Measurements from ENCODE around the gene BHLHA9. TPM values are rescaled to one million over a fixed set of nuclear protein-coding genes. Genes with fewer than 3 reads are reported as not detected.
"Not testable (repeated sequence)": the region's sequence is repeated elsewhere in the genome, so short reads cannot be mapped to it uniquely, and the experiment has no call there.

BHLHA9 gene
- not detected for total RNA-seq

DNA sequence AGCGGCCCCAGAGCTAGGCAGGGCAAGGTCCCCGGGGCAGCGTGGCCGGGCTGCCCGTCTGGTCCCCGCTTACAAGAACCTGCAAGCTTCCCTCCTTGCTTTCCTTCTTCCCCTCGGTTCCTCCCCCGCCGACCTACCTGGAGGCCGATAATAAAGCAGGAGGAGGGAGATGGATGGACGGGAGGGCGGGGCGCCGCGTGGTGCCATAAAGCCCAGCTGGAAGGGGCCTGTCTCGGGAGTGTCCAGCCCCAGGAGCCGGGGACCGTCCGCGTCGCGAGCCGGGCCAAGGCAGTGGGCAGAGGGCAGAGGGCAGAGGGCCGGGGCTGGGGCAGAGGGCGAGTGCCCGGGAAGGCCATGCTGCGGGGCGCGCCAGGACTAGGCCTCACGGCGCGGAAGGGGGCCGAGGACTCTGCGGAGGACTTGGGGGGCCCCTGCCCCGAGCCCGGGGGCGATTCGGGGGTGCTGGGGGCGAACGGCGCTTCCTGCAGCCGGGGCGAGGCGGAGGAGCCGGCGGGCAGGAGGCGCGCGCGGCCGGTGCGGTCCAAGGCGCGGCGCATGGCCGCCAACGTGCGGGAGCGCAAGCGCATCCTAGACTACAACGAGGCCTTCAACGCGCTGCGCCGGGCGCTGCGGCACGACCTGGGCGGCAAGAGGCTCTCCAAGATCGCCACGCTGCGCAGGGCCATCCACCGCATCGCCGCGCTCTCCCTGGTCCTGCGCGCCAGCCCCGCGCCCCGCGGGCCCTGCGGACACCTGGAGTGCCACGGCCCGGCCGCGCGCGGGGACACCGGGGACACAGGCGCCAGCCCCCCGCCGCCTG is at the start of gene BHLHA9:
BHLHA9 (plus strand) TSS at position 235 of the 820 bp plus-strand sequence; CDS start at position 355, 120 bp downstream.
- DNase-seq: no peak

DNA sequence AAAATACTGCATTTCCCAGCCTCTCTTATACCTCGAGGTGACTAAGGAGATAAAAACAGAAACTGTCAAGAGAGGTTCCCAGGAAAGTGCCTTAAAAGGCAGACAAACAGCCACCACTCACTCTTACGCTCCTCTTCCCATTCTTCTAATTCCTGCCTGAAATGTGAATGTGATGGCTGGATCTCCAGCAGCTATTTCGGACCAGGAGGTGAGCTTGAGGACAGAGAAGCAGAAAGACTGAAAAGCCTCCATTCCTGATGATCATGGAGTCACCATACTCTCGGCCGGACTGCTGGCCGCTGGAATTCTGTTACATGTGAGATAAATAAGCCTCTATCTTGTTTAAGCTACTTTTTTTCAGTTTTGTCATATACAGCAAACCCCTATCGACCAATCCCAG is 49.0 kb upstream of the BHLHA9 start:
- no peak for DNase-seq

DNA sequence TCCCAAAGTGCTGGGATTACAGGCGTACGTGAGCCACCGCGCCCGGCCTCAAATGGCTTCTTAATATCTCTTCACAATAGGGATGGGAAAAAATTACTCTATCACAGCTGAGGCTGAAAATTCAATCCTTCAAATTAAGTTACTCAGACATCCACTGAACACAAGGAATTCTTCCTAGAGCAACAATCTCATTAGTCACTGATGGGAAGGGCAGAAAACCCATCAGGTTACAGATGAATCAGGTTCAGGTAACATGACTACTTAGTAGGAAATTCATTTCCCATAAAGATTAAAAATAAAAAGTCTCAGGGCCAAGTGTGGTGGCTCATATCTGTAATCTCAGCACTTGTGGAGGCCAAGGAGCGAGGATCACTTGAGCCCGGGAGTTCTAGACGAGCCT is 47.9 kb upstream of the BHLHA9 start:
- DNase-seq: no peak

DNA sequence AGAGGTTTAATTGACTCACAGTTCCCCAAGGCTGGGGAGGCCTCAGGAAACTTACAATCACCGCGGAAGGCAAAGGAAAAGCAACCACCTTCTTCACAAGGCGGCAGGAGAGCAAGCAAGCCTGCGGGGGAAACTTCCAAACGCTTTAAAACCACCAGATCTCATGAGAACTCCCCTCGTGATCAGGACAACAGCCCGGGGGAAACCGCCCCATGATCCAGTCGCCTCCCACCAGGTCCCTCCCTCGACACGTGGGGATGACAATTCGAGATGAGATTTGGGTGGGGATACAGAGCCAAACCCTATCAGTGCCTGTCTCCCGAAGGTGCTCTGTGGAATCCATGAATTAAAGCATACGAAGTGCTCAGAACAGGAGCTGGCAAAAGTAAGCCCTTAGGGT is 46.6 kb upstream of the BHLHA9 start:
- no peak for DNase-seq

DNA sequence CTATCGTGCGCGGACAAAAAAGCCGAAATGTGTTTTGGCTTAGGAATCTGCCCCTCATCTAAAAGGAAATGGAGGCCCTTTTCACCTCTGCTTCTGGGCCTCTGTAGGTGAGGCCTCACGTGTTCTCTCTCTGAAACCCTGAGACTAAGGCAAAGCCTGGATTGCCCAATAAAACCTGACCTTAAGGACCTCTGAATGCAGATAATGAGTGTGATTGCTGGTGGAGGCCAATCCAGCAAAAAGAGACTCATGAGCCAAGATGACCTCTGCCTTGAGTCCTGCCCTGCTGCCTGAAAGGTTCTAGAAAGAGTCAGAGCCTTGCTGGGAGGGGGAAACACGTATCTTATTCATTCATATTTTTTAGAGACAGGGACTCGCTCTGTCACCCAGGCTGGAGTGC is 45.9 kb upstream of the BHLHA9 start:
- no peak for DNase-seq

DNA sequence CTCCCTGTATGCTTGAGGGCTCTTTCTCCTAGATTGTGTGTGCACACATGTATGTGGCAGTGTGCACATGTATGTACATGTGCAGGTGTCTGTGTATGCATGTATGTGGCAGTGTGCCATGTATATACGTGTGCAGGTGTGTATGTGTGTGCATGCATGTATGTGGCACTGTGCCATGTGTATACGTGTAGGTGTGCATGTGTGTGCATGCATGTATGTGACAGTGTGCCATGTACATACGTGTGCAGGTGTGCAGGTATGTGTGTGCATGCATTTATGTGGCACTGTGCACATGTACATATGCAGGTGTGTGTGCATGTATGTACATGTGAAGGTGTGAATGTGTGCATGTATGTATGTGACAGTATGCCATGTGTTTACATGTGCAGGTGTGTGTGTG is 43.9 kb upstream of the BHLHA9 start:
- DNase-seq: no peak

DNA sequence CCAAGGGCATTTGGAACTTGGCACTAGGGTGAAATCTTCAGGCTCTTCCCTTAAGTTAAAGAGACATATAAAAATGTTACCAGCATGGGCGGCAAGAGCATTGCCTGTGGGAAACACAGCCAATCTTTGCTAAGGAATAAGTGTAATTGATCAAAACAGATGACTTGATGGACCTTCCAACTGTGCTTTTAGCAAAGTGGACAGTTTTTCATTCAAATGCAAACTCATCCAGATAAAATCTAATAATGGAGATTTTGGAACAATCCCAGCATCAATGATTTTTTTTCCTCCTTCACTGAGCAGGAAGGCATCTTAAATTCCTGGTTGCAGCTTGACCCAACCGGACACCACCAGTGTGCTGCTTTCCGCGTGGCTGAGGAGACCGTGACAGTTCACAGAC is 42.9 kb upstream of the BHLHA9 start:
- no peak for DNase-seq

DNA sequence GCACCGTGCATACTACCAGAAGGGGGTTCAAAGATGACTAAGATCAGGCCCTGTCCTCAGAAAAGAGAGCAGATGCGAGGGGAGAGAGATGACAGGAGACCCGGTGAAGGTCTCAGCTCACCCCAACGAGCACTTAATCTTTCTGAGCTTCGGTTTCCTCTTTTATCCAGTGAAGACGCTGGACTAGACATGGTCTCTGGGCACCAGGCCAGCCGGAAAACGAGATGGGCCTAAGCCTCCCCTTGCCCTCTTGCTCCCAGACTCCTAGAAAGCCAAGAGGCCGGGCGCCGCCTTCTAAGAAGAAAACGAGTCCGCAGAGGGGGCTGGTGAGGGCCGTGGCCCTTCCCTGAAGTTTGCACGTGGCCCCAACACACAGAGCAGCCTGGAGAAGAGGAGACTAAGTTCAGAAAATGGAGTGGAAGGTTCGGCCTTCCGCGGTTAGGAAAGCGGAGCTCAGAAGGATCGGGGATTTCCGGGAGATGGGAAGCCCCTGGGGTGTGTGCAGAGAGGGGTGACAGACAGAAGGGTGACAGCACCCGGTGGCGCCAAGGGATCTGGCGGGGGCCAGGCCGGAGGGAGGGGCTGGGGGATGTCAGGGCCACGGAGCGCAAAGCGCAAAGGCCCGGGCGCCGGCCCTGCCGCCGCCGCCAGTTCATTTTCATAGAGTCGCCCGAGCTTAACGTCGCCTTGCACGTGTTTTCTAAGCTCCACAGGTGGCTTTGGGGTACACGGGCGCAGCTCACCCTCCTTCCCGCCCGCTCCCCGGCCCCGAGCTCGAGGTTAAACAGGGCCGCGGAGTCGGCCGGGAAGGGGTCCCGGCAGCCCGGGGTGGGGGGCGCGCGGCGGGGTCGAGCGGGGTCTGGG is 42.1 kb upstream of the BHLHA9 start:
- DNase-seq: no peak

DNA sequence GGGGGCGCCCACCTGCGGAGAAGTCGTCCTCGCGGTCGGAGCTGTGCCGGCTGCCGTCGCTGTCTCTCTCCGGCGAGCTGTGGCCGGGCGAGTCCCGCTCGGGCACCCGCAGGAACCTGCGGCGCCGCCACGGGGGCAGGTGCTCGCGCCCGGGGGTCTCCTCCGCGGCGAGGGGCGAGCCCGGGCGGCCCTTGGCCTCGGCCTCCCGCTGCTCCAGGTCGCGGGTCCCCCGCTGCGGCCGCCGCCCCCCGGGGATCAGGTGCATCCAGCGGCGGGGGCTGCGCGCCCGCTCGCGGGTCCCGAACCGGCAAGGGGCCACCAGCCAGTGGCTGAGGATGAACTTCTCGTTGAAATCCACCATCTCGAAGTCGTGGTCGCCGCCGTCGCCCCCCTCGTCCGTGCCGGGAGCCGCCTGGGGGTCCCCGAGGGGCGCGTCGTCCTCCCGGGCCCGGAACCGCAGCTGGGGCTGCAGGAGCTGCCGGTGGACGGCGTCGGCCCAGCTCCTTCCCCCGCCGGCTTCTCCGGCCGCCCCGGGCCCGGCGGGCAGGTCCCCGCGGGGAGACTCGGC is 41.4 kb upstream of the BHLHA9 start:
- DNase-seq: no peak

DNA sequence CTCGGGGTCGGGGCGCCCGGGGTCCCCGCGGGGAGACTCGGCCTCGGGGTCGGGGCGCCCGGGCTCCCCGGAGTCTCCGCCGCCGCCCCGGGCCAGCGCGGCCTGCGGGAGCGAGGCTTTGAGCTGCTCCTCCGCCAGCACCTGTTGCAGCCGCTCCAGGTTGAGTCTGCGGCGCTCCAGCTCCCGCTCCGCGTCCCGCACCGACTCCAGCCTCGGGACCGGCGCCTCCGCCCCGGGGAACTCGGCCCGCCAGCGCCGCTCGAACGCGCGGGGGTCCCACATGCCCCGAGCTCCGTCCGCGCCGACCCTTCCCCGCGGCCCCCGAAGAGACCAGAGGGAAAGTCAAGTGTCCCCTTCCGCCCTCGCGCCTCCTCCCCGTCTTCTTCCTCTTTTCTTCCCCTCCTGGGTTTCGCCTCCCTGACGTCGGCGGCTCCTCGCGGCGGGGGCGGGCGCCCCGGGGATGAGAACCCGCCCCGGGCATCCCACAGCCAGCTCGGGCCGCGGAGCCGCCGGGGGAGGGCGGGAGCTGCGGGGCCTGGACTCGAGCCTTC is 40.8 kb upstream of the BHLHA9 start:
- no peak for DNase-seq

DNA sequence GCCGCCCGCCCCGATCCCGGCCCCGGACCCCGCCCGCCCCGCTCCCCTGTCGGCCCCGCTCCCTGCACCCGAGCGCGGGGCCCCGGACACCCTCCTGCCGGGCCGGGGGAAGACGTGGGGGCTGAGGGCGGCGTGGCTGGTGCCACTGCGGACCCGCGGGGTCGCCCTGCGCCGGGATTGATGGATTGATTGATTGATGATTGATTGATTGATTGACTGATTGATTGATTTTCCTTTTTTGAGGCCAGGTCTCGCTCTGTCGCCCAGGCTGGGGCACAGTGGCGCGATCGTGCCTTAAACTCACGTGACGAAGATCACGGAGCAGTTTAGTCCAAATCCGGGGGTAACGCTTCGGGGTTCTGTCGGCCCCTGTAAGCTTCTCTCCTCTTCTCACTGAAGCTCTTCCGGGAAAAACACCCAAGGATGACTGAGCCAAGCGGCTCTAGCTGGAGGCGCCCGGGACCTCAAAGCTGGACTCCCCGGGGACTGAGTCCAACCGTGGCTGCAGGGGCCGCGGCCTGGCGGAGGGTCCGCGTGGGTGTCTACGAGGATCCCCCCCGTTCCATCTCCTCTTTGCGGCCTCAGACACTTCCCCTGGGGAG is 40.2 kb upstream of the BHLHA9 start:
- DNase-seq: no peak

DNA sequence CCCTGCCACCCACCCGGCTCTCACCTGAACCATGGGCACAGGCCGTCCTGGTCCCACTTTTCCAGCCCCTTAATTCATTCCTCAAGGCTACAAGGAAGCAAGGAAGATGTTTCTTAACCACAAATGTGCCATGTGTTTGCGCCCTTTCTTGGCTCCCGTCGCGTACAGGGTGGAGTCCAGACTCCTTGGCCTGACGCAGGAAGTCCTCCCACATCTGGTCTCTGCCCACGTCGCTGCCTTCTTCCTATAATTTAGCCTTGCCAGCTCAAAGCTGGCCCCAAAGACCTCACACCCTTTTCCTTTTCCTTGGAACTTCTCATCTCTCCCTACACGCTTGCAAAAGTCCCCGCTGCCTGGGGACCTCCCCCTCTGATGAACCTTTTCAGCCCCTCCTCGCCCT is 38.8 kb upstream of the BHLHA9 start:
- DNase-seq: no peak

DNA sequence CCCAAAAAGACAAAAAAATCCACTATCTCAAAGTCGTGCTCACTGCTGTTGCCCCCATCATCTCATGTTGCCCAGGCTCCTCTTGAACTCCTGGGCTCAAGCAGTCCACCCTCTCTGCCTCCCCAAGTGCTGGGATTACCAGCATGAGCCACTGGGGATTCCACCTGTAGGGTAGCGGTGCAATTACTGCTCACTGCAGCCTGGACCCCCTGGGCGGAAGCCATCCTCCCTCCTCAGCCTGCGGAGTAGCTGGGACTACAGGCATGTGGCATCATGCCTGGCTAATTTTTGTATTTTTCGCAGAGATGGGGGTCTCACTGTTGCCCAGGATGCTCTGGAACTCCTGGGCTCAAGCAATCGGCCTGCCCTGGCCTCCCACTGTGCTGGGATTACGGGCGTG is 37.9 kb upstream of the BHLHA9 start:
- DNase-seq: no peak

DNA sequence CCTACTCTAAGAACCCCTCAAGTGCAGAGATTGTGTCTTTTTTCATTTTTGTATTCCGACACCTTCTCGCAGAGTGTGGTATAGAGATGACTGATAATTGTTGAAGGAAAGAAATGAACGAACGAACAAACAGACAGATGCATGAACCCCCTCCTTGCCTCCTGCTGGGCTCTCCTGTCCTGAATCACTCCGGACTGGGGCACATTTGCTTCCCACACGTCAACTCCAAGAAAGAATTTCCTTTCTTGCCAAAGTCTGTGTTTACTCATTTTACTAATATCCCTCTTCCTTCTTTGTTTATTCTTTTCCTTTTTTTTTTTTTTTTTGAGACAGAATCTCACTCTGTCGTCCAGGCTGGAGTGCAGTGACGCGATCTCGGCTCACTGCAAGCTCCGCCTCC is 37.5 kb upstream of the BHLHA9 start:
- DNase-seq: no peak

DNA sequence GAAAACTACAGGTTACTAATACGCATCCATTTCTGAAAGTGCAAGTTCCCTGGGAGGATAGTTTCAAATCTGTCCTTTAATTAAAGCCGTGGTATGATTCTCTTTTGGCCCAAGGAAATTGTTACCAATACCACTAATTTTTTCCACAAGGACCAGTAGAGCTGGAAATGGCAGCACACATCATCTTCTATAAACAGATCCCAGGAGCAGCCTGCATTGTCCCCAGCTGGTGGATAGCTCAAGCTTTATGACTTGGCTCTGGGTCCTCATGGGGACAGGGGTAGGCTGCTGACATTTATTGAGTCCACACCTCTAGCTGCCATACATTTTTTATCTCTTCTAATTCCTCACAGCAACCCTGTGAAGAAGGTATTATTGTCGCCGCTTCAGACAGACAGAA is 35.8 kb upstream of the BHLHA9 start:
- no peak for DNase-seq

DNA sequence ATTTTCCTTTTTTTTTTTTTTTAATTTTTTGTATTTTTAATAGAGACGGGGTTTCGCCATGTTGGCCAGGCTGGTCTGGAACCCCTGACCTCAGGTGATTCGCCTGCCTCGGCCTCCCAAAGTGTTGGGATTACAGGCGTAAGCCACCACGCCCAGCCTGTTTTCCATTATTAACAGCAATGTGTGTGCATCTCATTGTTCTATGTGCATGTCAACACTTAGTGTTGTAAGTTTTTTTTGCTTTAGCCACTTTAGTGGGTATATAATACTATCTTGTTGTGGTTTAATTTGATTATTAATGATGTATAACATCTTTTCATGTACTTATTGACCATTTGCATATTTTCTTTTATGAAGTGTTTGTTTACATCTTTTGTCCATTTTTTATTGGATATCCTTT is 32.8 kb upstream of the BHLHA9 start:
- DNase-seq: no peak

DNA sequence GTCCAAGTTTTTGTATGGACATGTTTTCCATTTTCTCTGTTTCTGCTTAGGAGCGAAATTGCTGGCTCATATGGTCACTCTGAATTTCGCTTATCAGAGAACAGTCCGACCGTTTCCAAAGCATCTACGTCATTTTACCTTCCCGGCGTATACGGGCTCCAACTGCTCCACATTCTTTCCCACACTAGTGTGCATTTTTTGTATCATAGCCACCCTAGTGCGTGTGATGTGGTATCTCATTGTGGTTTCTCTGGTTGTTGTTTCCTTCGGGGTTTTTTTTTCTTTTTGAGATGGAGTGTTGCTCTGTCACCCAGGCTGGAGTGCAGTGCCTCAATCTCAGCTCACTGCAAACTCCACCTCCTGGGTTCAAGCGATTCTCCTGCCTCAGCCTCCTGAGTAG is 31.0 kb upstream of the BHLHA9 start:
- DNase-seq: no peak

DNA sequence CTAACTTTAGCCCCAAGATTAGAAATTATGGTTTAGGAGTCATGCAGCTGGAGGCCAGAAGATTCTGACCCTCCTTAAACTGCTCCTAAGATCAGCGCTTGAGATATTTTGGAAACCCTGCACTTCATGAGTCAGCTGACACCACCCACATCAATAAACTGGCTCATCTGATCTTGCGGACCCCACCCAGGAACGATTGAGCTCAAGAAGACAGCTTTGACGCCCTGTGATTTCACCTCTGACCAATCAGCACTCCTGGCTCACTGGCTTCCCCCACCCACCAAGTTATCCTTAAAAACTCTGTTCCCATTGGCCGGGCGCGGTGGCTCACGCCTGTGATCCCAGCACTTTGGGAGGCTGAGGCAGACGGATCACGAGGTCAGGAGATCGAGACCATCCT is 29.8 kb upstream of the BHLHA9 start:
- DNase-seq: not testable (repeated sequence)

DNA sequence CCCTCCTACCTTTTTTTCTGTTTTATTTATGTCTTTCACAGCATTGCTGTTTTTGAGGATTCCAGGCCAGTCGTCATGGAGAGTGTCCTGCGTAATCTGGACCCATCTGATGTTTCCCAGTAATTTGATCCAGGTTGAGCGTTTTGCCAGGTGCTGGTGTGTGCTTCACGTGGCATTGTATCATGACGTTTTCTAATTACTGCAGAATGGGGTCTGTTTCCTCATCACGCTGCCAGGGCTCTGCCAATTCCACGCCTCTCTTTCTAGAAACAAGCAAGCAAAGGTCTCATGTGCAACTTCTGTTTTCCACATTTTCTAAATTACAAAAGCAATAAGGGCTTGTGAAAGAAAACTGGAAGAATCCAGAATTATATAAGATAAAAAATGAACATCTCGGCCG is 28.3 kb upstream of the BHLHA9 start:
- DNase-seq: peak; percentile 36

DNA sequence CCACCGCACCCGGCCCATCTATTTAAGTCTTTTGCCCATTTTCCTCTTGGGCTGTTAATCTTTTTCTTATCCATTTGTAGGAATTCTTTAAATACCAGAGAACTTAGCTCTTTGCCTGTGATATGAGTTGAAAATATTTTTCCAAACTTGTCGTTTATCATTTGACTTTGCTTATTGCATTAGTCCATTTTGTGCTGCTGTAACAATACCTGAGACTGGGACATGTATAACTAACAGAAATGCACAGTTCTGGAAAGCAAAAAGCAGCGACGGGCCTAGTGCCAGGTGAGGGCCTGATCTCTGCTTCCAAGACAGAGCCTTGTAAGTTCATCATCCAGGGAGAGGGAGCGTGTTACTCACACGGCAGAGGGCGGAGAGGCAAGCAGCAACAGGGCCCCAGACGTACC is 25.6 kb upstream of the BHLHA9 start:
- DNase-seq: no peak

DNA sequence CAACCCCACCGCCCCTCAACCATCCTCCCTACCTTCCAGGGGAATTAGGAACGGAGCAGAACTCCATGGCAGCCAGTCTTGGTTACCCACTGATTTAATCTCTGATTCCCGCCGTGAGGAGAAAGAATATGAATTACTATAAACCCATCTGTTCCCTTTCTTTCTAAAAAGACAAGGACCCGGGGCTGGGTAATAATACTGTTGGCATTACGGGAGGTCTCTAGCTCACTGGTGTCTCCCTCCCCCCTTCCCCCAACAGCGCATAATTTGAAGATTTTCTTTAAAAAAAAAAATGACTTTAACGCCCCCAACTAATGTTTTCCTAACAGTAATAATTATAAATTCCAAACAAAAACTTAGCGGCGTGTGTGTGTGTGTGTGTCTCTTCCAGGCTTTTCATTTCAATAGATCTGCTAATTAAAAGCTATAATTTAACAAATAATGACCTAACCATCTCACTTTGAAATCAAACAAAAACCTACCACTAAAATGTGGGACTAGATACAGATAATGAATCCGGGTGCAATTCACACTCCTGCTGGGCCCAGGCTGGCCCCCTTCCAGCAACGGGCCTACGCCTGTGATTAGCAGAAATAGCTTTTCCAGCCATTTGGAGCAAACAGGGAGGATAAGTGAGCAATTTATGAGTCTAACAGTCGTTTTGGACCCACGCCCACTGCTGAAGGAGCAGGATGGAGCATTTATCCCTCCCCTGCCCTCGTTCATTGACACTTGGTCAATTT is 18.2 kb upstream of the BHLHA9 start:
- no peak for DNase-seq

DNA sequence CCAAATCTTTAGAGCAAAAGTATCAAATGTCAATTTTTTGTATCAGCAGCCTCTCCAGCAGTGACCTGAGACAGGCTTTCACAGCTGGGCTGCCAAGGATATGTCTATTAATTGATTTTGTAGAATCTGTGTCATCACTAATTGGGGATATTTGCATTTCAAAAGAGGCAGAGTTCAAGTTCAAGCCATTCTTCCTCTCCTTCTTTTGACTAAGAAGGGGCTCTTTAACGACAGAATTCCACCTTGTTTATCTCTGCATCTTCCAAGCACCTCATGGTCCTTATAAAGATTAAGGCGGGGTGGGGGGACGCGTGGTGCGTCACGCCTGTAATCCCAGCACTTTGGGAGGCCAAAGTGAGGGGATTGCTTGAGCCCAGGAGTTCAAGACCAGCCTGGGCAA is 15.2 kb upstream of the BHLHA9 start:
- no peak for DNase-seq

Data from skin of body (tissue), 2 donors.